Endothelial cell of umbilical vein (primary cell): Measurements from ENCODE around the gene VPS35L. TPM values are rescaled to one million over a fixed set of nuclear protein-coding genes. Genes with fewer than 3 reads are reported as not detected.

Source experiments
- BruUV-seq: library from RNA; stranded (reverse); fragments of 400-500 nt; replicated peaks from 2 replicates; lab custom pipeline; 2021; lab: Mats Ljungman, UMichigan
- CTCF ChIA-PET: fragments of 300-600, 350-600 bp; sonication (Branson Sonifier 250); formaldehyde crosslinking; loops from one replicate; lab custom pipeline; 2021; ENCODE audit warnings: antibody characterized with exemption, inconsistent platforms; lab: Charles Lee
- POLR2A ChIA-PET: fragments of 300-600, 350-600 bp; sonication (Branson Sonifier 250); formaldehyde crosslinking; loops from one replicate; lab custom pipeline; 2021; ENCODE audit warnings: antibody characterized with exemption, inconsistent platforms; lab: Charles Lee
- DNase-seq: peaks from one replicate; pipeline ENCODE4 v3.0.0-alpha.2; 2011; ENCODE audit warnings: low read depth, low spot score
- FAIRE-seq: peaks from 2 replicates; lab custom pipeline; 2011; peaks lifted over from hg19 to GRCh38; lab: Jason Lieb, UNC
- H2AFZ ChIP-seq: 2 replicates; pipeline ENCODE4 v1.6.0; 2012; ENCODE audit warnings: low read depth, low read length, control low read depth, inconsistent platforms
- H3K27ac ChIP-seq: 2 replicates; pipeline ENCODE4 v1.5.1; 2011; ENCODE audit warnings: low read depth, mild to moderate bottlenecking, control low read depth, low read length, moderate library complexity; ENCODE audit not compliant: insufficient read depth
- H3K27me3 ChIP-seq, 2 experiments: 2 replicates each; pipeline versions ENCODE4 v1.6.0 to v1.6.1; 2011; ENCODE audit warnings: low read length in 2 of 2, mixed read lengths in 1 of 2; ENCODE audit not compliant: control insufficient read depth in 2 of 2, insufficient read depth in 2 of 2
- H3K36me3 ChIP-seq, 2 experiments: 2 replicates in 1 of 2; 3 replicates in 1 of 2; pipeline ENCODE4 v1.5.1; 2011; ENCODE audit warnings: low read length in 2 of 2, mild to moderate bottlenecking in 1 of 2, moderate library complexity in 1 of 2; ENCODE audit not compliant: control insufficient read depth in 2 of 2, insufficient read depth in 2 of 2; ENCODE audit errors: extremely low read depth in 1 of 2
- H3K4me1 ChIP-seq: 3 replicates; pipeline ENCODE4 v1.5.1; 2011; ENCODE audit warnings: mild to moderate bottlenecking, low read length; ENCODE audit not compliant: control insufficient read depth, insufficient read depth; ENCODE audit errors: extremely low read depth
- H3K4me2 ChIP-seq: 2 replicates; pipeline ENCODE4 v1.6.1; 2011; ENCODE audit warnings: low read length, control low read depth, mixed read lengths; ENCODE audit not compliant: insufficient read depth
- H3K4me3 ChIP-seq, 3 experiments: fragments of 200-600 bp in 1 of 3; sonication (generic), shearing (Covaris generic) in 1 of 3; replicated peaks in 1 of 3; 2 replicates each; pipeline ENCODE4 v1.5.1; 2011 to 2016; ENCODE audit warnings: control low read depth in 3 of 3, low read length in 3 of 3, mild to moderate bottlenecking in 2 of 3, inconsistent platforms in 1 of 3, low read depth in 1 of 3, moderate library complexity in 1 of 3; ENCODE audit not compliant: insufficient read depth in 1 of 3
- H3K79me2 ChIP-seq: 2 replicates; pipeline ENCODE4 v1.6.0; 2012; ENCODE audit warnings: low read length, inconsistent platforms; ENCODE audit not compliant: control insufficient read depth, insufficient read depth
- H3K9ac ChIP-seq: replicated peaks from 2 replicates; pipeline ENCODE3; 2011; ENCODE audit warnings: low read length, control low read depth; ENCODE audit not compliant: insufficient read depth; ENCODE audit errors: extremely low read depth
- H3K9me1 ChIP-seq: replicated peaks from 3 replicates; pipeline ENCODE4 v1.6.0; 2011; ENCODE audit warnings: mild to moderate bottlenecking, low read length; ENCODE audit not compliant: control insufficient read depth, insufficient read depth; ENCODE audit errors: extremely low read depth
- H3K9me3 ChIP-seq: replicated peaks from 2 replicates; pipeline ENCODE4 v1.5.1; 2012; ENCODE audit warnings: low read length, inconsistent platforms; ENCODE audit not compliant: control insufficient read depth, insufficient read depth
- H4K20me1 ChIP-seq: replicated peaks from 2 replicates; pipeline ENCODE3; 2011; ENCODE audit warnings: mild to moderate bottlenecking, low read length; ENCODE audit not compliant: control insufficient read depth, insufficient read depth; ENCODE audit errors: extremely low read depth
- FOS ChIP-seq: IDR thresholded peaks from 2 replicates; pipeline ENCODE4 v1.6.1; 2011; ENCODE audit warnings: mild to moderate bottlenecking, low read length, moderate library complexity, borderline replicate concordance; ENCODE audit not compliant: insufficient read depth
- GATA2 ChIP-seq: IDR thresholded peaks from 2 replicates; pipeline ENCODE4 v1.7.0; 2011; ENCODE audit warnings: low read depth, mild to moderate bottlenecking, moderate library complexity, mixed read lengths, low read length; ENCODE audit not compliant: insufficient read length, insufficient read depth
- JUN ChIP-seq: IDR thresholded peaks from 2 replicates; pipeline ENCODE4 v1.6.1; 2011; ENCODE audit warnings: borderline replicate concordance, low read depth; ENCODE audit not compliant: insufficient read length, insufficient read depth
- MYC ChIP-seq: IDR thresholded peaks from one replicate; pipeline ENCODE4 v1.6.1; 2011; ENCODE audit warnings: mild to moderate bottlenecking, low read depth, low read length
- POLR2A ChIP-seq: IDR thresholded peaks from 2 replicates; pipeline ENCODE4 v1.6.1; 2012; ENCODE audit warnings: low read depth, mild to moderate bottlenecking, control low read depth, low read length
- POLR2AphosphoS5 ChIP-seq: IDR thresholded peaks from 2 replicates; pipeline ENCODE4 v1.6.1; 2012; ENCODE audit warnings: low read depth, mild to moderate bottlenecking, control low read depth, low read length, moderate library complexity; ENCODE audit not compliant: insufficient read depth
- dilution Hi-C: fragments of 300-500 bp; cut with MboI; formaldehyde crosslinking; loops from one replicate; pipeline ENCODE4 v1.15.0; 2019; ENCODE audit warnings: low sequenced_read_pairs; ENCODE audit not compliant: extremely low pct_ligation_motif_present
- intact Hi-C: fragments of 100-400 bp; cut with micrococcal nuclease; formaldehyde crosslinking; loops from one replicate; pipeline ENCODE4 v1.10.0; 2022
- polyA plus RNA-seq, 4 experiments: library from polyadenylated mRNA; depleted of rRNA in 3 of 4; stranded (reverse) in 3 of 4; unstranded in 1 of 4; fragments of >200 nt; gene quantifications; 2 replicates each; pipeline versions ENCODE4 v1.2.1 to v1.2.3, GENCODE V29; 2011 to 2012; ENCODE audit warnings: missing spikeins in 1 of 4
- total RNA-seq: library from RNA; stranded (reverse); gene quantifications from 2 replicates; pipeline ENCODE4 v1.2.3, GENCODE V29; 2021
- TF ChIP-seq, protein P1 (sequence below), 2 donors: IDR thresholded peaks; 1 replicate in 1 of 2; 2 replicates in 1 of 2; pipeline ENCODE4 v1.5.1; 2011; ENCODE audit warnings: low read length in 2 of 2, mild to moderate bottlenecking in 2 of 2, moderate library complexity in 2 of 2, control low read depth in 1 of 2, inconsistent platforms in 1 of 2, low read depth in 1 of 2; ENCODE audit not compliant: insufficient read depth in 1 of 2; ENCODE audit errors: extremely low read depth in 1 of 2
- TF ChIP-seq, protein P2 (sequence below): IDR thresholded peaks from 2 replicates; pipeline ENCODE4 v1.6.1; 2011; ENCODE audit not compliant: insufficient read depth, insufficient read length

Gene VPS35L
- total and polyA plus RNA-seq, 2 donors (not counting 3 experiments of a cell fraction or from before 2014, with no cell fraction given): 49.1 to 91.1 TPM

DNA sequence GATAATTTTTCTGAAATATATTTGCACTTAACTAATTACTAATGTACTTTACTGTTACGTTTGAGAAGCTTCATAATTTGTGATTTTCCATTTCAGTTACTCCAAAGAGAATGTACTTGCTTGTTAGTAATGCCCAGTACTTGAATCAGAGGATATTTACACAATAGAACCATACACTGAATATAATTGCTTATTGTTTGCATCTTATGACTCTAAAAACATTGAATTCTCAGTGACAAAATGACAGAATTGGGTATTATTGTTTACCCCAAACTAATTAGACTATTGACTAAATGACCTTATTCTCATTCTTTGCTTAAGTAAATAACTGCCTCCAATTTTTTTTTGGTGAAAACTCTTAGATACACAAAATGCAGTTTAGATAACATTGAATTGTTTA, 22.9 kb upstream of the VPS35L start:
- no TSS peak for BruUV-seq
- Histone ChIP-seq H2AFZ (no peak overlapping the region), H3K4me3 (no peak overlapping the region), H3K4me2 (no peak overlapping the region), H3K79me2 (no peaks in the 10 kb centered on the region), H3K9me1 (no peaks in the 10 kb centered on the region), H3K36me3 (peaks cover 0 to 6% of the 10 kb centered on the region in 2 experiments), H3K27ac (no peak overlapping the region), H3K4me1 (no peaks in the 10 kb centered on the region), H3K27me3 (no peaks in the 10 kb centered on the region), H3K9me3 (no peaks in the 10 kb centered on the region), H4K20me1 (no peaks in the 10 kb centered on the region), H3K9ac (no peak overlapping the region)
- DNase-seq (no peak), FAIRE-seq (no peak)
- no peak for TF ChIP-seq MYC
- TF ChIP-seq POLR2AphosphoS5: no peak
- TF ChIP-seq FOS: no peak
- TF ChIP-seq POLR2A: no peak
- intact Hi-C loops (loop anchor here (2.0 kb wide), 1 partner anchor 14 kb away; no protein-coding TSS in a partner anchor), dilution Hi-C loops (no loop called here)
- ChIA-PET POLR2A (no interaction called here), CTCF (no interaction called here)

DNA sequence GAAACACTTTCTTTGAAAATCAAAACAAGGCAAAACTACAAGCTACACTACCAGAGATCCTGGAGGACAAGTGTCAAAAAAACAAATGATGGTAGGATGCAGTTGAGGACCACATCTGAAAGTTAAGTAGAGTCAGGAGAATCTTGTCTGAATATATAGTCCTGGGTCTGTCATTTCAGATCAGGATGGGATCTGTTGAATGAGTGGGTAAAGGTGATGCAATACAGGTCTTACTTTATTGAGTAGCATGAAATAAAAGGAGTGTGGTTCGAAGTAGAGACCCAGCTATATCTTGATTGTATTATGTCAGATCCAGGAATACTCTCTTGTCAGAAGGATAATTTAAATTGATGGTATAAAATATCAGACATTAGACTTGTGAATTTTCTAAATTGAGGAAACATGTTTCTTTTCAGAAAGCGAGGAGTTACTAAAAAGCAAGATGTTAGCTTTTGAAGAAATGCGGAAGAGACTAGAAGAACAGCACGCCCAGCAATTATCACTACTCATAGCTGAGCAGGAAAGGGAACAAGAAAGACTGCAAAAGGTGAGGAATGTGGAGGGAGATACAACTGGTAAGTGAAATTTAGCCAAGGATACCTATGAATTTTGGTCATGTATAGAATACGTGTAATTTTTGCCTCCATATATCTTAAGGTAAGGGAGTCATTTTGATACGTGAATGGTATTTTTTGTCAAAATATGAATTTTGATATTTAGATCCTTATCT, 15.1 kb upstream of the VPS35L start:
- H3K9me3 ChIP-seq: no peaks in the 10 kb centered on the region
- no TSS peak for BruUV-seq
- no peaks in the 10 kb centered on the region for H3K79me2 ChIP-seq
- no peaks in the 10 kb centered on the region for H3K27me3 ChIP-seq
- H3K9ac ChIP-seq: no peak overlapping the region
- no peak for DNase-seq
- H3K27ac ChIP-seq: no peak overlapping the region
- H3K4me3 ChIP-seq: no peak overlapping the region
- POLR2A ChIA-PET: no interaction called here
- no peak for TF ChIP-seq POLR2A
- TF ChIP-seq POLR2AphosphoS5: no peak
- TF ChIP-seq, protein P1, sequence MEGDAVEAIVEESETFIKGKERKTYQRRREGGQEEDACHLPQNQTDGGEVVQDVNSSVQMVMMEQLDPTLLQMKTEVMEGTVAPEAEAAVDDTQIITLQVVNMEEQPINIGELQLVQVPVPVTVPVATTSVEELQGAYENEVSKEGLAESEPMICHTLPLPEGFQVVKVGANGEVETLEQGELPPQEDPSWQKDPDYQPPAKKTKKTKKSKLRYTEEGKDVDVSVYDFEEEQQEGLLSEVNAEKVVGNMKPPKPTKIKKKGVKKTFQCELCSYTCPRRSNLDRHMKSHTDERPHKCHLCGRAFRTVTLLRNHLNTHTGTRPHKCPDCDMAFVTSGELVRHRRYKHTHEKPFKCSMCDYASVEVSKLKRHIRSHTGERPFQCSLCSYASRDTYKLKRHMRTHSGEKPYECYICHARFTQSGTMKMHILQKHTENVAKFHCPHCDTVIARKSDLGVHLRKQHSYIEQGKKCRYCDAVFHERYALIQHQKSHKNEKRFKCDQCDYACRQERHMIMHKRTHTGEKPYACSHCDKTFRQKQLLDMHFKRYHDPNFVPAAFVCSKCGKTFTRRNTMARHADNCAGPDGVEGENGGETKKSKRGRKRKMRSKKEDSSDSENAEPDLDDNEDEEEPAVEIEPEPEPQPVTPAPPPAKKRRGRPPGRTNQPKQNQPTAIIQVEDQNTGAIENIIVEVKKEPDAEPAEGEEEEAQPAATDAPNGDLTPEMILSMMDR (IDR thresholded peaks at IDR 0.05; ENCODE audit: extremely low read depth in 1 of 2, insufficient read depth in 1 of 2, low read depth in 1 of 2, low read length in 2 of 2): no peak
- TF ChIP-seq JUN: no peak
- TF ChIP-seq GATA2: no peak
- TF ChIP-seq, protein P2, sequence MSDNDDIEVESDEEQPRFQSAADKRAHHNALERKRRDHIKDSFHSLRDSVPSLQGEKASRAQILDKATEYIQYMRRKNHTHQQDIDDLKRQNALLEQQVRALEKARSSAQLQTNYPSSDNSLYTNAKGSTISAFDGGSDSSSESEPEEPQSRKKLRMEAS: no peak
- intact Hi-C loops: no loop called here
- no peak for FAIRE-seq
- CTCF ChIA-PET: interaction anchor here (0.6 to 5.4 kb wide), 4 partner anchors 9 to 43 kb away, joined by 3 to 33 read pairs (median 4); partner anchors contain the start of gene VPS35L
- no peak overlapping the region for H3K4me2 ChIP-seq
- dilution Hi-C loops: no loop called here
- no peaks in the 10 kb centered on the region for H3K4me1 ChIP-seq
- H2AFZ ChIP-seq: no peak overlapping the region
- H3K36me3 ChIP-seq: peaks cover 0 to 8% of the 10 kb centered on the region in 2 experiments
- H4K20me1 ChIP-seq: no peaks in the 10 kb centered on the region
- H3K9me1 ChIP-seq: no peaks in the 10 kb centered on the region
